Mesendoderm (in vitro differentiated cells): Measurements from ENCODE around the gene ANKRD39.

ENCODE experiments used
- DNase-seq: peaks from one replicate; pipeline ENCODE4 v3.0.0; 2013
- H2AK5ac ChIP-seq: 2 replicates; pipeline ENCODE4 v1.6.1; 2013; ENCODE audit warnings: low read length, inconsistent platforms
- H2BK120ac ChIP-seq: 2 replicates; pipeline ENCODE4 v1.6.1; 2013; ENCODE audit warnings: low read depth, mild to moderate bottlenecking, low read length, moderate library complexity, mixed read lengths
- H2BK15ac ChIP-seq: replicated peaks from 2 replicates; pipeline ENCODE4 v1.6.1; 2013; ENCODE audit warnings: low read depth, mild to moderate bottlenecking, moderate library complexity
- H2BK5ac ChIP-seq: 2 replicates; pipeline ENCODE4 v1.6.1; 2013; ENCODE audit warnings: low read length, inconsistent platforms
- H3K18ac ChIP-seq: 2 replicates; pipeline ENCODE4 v1.6.1; 2013; ENCODE audit warnings: mild to moderate bottlenecking, low read length, mixed read lengths
- H3K23ac ChIP-seq: one replicate; pipeline ENCODE4 v1.6.1; 2013; ENCODE audit warnings: low read length
- H3K27ac ChIP-seq: 2 replicates; pipeline ENCODE4 v1.5.1; 2013; ENCODE audit warnings: low read depth, mild to moderate bottlenecking, inconsistent platforms, low read length, moderate library complexity
- H3K27me3 ChIP-seq: 2 replicates; pipeline ENCODE4 v1.6.1; 2013; ENCODE audit warnings: low read length, control low read depth, mild to moderate bottlenecking, inconsistent platforms; ENCODE audit not compliant: insufficient read depth, poor library complexity
- H3K36me3 ChIP-seq: 2 replicates; pipeline ENCODE4 v1.6.1; 2013; ENCODE audit warnings: low read length, inconsistent platforms; ENCODE audit not compliant: control insufficient read depth, insufficient read depth
- H3K4ac ChIP-seq: one replicate; pipeline ENCODE4 v1.6.1; 2013; ENCODE audit warnings: low read depth, mild to moderate bottlenecking, low read length, moderate library complexity
- H3K4me1 ChIP-seq: 2 replicates; pipeline ENCODE4 v1.6.1; 2013; ENCODE audit warnings: low read depth, low read length, inconsistent platforms; ENCODE audit not compliant: control insufficient read depth
- H3K4me2 ChIP-seq: 2 replicates; pipeline ENCODE4 v1.6.1; 2013; ENCODE audit warnings: low read length
- H3K4me3 ChIP-seq: 2 replicates; pipeline ENCODE4 v1.5.1; 2013; ENCODE audit warnings: mild to moderate bottlenecking, low read length
- H3K56ac ChIP-seq: one replicate; pipeline ENCODE4 v1.6.1; 2013; ENCODE audit warnings: low read length
- H3K79me1 ChIP-seq: 2 replicates; pipeline ENCODE4 v1.6.1; 2013; ENCODE audit warnings: low read length, inconsistent platforms
- H3K79me2 ChIP-seq: 2 replicates; pipeline ENCODE4 v1.6.1; 2013; ENCODE audit warnings: mild to moderate bottlenecking, low read length; ENCODE audit not compliant: control insufficient read depth, insufficient read depth
- H3K9ac ChIP-seq: 2 replicates; pipeline ENCODE4 v1.6.1; 2013; ENCODE audit warnings: low read length, inconsistent platforms
- H4K5ac ChIP-seq: one replicate; pipeline ENCODE4 v1.6.1; 2013; ENCODE audit warnings: low read length
- H4K8ac ChIP-seq: one replicate; pipeline ENCODE4 v1.6.1; 2013; ENCODE audit warnings: low read depth, mild to moderate bottlenecking, control low read depth, low read length, moderate library complexity
- WGBS: extraction: QIAGEN DNeasy Blood & Tissue Kit; methylation state at CpG from one replicate; pipeline ENCODE4 v1.1.7; 2013; ENCODE audit warnings: low lambda C conversion rate, missing lambda C conversion rate; ENCODE audit not compliant: insufficient coverage; ENCODE audit errors: extremely low coverage; 5-methylcytosine and 5-hydroxymethylcytosine counted together

ANKRD39 gene

GRCh38 chr2:96898641-96899412, 41.0 kb upstream of the ANKRD39 start:
- Histone ChIP-seq H2BK15ac (no peak overlapping the region), H4K5ac (no peak overlapping the region), H4K8ac (no peak overlapping the region), H3K4me2 (no peak overlapping the region), H3K79me2 (no peaks in the 10 kb centered on the region), H3K4me3 (no peak overlapping the region), H3K79me1 (no peaks in the 10 kb centered on the region), H3K36me3 (no peaks in the 10 kb centered on the region), H2AK5ac (no peak overlapping the region), H2BK5ac (no peak overlapping the region), H3K18ac (no peak overlapping the region), H2BK120ac (no peak overlapping the region), H3K4me1 (no peaks in the 10 kb centered on the region), H3K27ac (no peak overlapping the region), H3K27me3 (no peaks in the 10 kb centered on the region), H3K9ac (no peak overlapping the region), H3K56ac (peak overlapping the region; percentile 28), H3K23ac (no peak overlapping the region), H3K4ac (no peak overlapping the region)
- no CpG with 5 or more reads among the region's 11 CpGs for WGBS
- DNase-seq: no peak

- Histone ChIP-seq H4K5ac (no peak overlapping the region), H3K4ac (no peak overlapping the region), H3K79me2 (no peaks in the 10 kb centered on the region), H3K18ac (no peak overlapping the region), H3K27me3 (no peaks in the 10 kb centered on the region), H2AK5ac (no peak overlapping the region), H4K8ac (no peak overlapping the region), H2BK15ac (no peak overlapping the region), H3K27ac (no peak overlapping the region), H3K56ac (no peak overlapping the region), H3K4me2 (no peak overlapping the region), H3K4me3 (no peak overlapping the region), H2BK5ac (no peak overlapping the region), H3K4me1 (no peaks in the 10 kb centered on the region), H3K36me3 (no peaks in the 10 kb centered on the region), H3K9ac (no peak overlapping the region), H2BK120ac (no peak overlapping the region), H3K23ac (no peak overlapping the region), H3K79me1 (no peaks in the 10 kb centered on the region)
- no peak for DNase-seq
- WGBS: no CpG with 5 or more reads among the region's 8 CpGs
These were observed 40.3 kb upstream of the ANKRD39 start for GRCh38 chr2:96898135-96898505.

GRCh38 chr2:96897491-96898134, 39.8 kb upstream of the ANKRD39 start:
- no peaks in the 10 kb centered on the region for H3K79me2 ChIP-seq
- no peak overlapping the region for H2AK5ac ChIP-seq
- H3K36me3 ChIP-seq: no peaks in the 10 kb centered on the region
- no peak overlapping the region for H2BK15ac ChIP-seq
- no peak overlapping the region for H3K23ac ChIP-seq
- peak overlapping the region; percentile 25 for H3K56ac ChIP-seq
- H3K4me3 ChIP-seq: no peak overlapping the region
- no peaks in the 10 kb centered on the region for H3K4me1 ChIP-seq
- no peak for DNase-seq
- no peak overlapping the region for H3K9ac ChIP-seq
- no peaks in the 10 kb centered on the region for H3K27me3 ChIP-seq
- H2BK120ac ChIP-seq: no peak overlapping the region
- H3K4ac ChIP-seq: no peak overlapping the region
- no CpG with 5 or more reads among the region's 11 CpGs for WGBS
- H4K5ac ChIP-seq: no peak overlapping the region
- no peak overlapping the region for H3K18ac ChIP-seq
- H3K27ac ChIP-seq: no peak overlapping the region
- no peaks in the 10 kb centered on the region for H3K79me1 ChIP-seq
- no peak overlapping the region for H2BK5ac ChIP-seq
- H3K4me2 ChIP-seq: no peak overlapping the region
- H4K8ac ChIP-seq: no peak overlapping the region

- Histone ChIP-seq H2BK5ac (no peak overlapping the region), H3K4ac (no peak overlapping the region), H3K27ac (no peak overlapping the region), H2BK120ac (no peak overlapping the region), H4K8ac (no peak overlapping the region), H3K9ac (no peak overlapping the region), H3K18ac (no peak overlapping the region), H3K79me2 (no peaks in the 10 kb centered on the region), H3K4me2 (no peak overlapping the region), H3K36me3 (no peaks in the 10 kb centered on the region), H4K5ac (no peak overlapping the region), H2BK15ac (no peak overlapping the region), H3K23ac (no peak overlapping the region), H3K56ac (no peak overlapping the region), H3K27me3 (no peaks in the 10 kb centered on the region), H2AK5ac (peak overlapping the region; percentile 38), H3K4me1 (peaks cover 10% of the 10 kb centered on the region), H3K79me1 (no peaks in the 10 kb centered on the region), H3K4me3 (no peak overlapping the region)
- no peak for DNase-seq
- WGBS: no CpG with 5 or more reads among the region's 18 CpGs
These were observed 38.2 kb upstream of the ANKRD39 start for GRCh38 chr2:96895746-96896651.

- Histone ChIP-seq H3K79me2 (no peaks in the 10 kb centered on the region), H3K27me3 (no peaks in the 10 kb centered on the region), H3K27ac (no peak overlapping the region), H4K5ac (no peak overlapping the region), H3K4me2 (no peak overlapping the region), H2AK5ac (peak overlapping the region; percentile 38), H2BK120ac (no peak overlapping the region), H3K4me1 (peaks cover 12% of the 10 kb centered on the region), H3K18ac (no peak overlapping the region), H3K23ac (no peak overlapping the region), H3K9ac (no peak overlapping the region), H3K56ac (no peak overlapping the region), H2BK15ac (no peak overlapping the region), H4K8ac (no peak overlapping the region), H3K4ac (no peak overlapping the region), H2BK5ac (no peak overlapping the region), H3K4me3 (no peak overlapping the region), H3K79me1 (no peaks in the 10 kb centered on the region), H3K36me3 (no peaks in the 10 kb centered on the region)
- WGBS: 100% methylated on average over 1 of the region's 10 CpGs
- DNase-seq: no peak
These were observed 37.4 kb upstream of the ANKRD39 start for GRCh38 chr2:96895032-96895745.
